Measurements from ENCODE around the gene TMEM44. TPM values are rescaled to one million over a fixed set of nuclear protein-coding genes. Genes with fewer than 3 reads are reported as not detected.

TMEM44 gene
- total RNA-seq, 2 experiments from 2014 or later = 4.0 to 5.8 TPM

DNA sequence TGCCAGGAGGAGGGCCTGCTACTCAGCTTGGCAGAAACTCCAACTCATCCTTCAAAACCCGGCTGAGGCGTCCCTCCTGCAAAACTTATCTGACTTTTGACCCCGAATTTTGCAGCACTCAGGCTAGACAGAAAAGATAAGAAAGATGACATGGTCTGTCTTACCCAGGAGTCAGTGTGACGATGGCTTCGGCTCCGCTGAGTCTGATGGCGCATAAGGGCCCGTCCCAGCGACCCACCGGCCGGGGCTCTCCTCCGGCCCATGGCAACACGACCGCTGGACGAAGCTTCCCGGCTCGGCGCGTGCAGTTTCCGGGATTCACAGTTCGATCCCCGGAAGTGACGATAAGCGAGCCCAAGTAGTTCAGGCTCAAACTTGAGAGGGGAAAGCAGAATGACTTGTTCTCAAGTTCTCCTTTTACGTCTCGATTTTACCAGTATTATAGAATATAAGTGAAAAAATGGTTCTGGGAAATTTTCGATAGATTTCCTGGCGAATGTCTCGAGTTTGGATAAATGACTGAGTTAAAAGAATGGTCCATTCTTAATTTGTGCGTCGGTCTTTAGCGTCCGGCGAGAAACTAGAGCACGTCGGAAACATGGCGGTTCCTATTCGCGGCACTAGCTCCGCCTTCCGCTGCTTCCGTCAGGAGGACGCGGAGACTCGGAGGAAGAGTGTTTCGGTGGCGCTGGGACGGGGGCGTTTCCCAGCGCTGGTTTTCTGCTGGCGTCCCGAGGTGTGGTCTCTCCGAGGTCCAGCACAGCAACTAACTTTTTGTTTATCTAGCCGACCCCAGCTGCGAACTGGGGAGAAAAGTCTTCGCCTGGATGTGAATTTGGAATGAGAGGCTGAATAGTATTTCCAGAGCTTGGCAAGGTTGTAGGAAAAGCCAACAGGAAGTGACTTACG is 38.9 kb upstream of the TMEM44 start, which contains the start of gene LSG1:
TSS of gene LSG1 (minus strand) at position 292 of the 909 bp plus-strand sequence. CDS start at position 263, 29 bp downstream.
- H3K27me3 Mint-ChIP-seq = peaks cover 2% of the 10 kb centered on the region
- DNase-seq = peak; percentile 93
- POLR2A ChIA-PET = interaction anchor here (1.0 to 7.0 kb wide), 4 partner anchors 13 to 461 kb away, joined by 3 to 107 read pairs (median 3); partner anchors contain the start of gene FAM43A
- peaks cover 59% of the 10 kb centered on the region for H3K4me1 Mint-ChIP-seq (ENCODE audit: low read depth)
- H3K27ac Mint-ChIP-seq = peak within 1 kb of the TSS; percentile 94
- H3K4me3 Mint-ChIP-seq = peak within 1 kb of the TSS; percentile 98
- peaks cover 15% of the 10 kb centered on the region for H3K36me3 Mint-ChIP-seq
- no peaks in the 10 kb centered on the region for H3K9me3 Mint-ChIP-seq
- CTCF ChIA-PET = interaction anchor here (0.6 to 6.7 kb wide), 35 partner anchors 11 to 850 kb away, joined by 3 to 131 read pairs (median 4); partner anchors contain the start of genes FAM43A, TMEM44 and XXYLT1
- intact Hi-C loops (cut with micrococcal nuclease) = loop anchor here (1.0 to 2.0 kb wide), 3 partner anchors 97 to 588 kb away; partner anchors contain the start of gene ATP13A3

GRCh38 chr3:194671511-194671899 is 38.3 kb upstream of the TMEM44 start:
- H3K4me1 Mint-ChIP-seq (ENCODE audit: low read depth) = peaks cover 61% of the 10 kb centered on the region
- H3K9me3 Mint-ChIP-seq = no peaks in the 10 kb centered on the region
- H3K27me3 Mint-ChIP-seq = peaks cover under 1% of the 10 kb centered on the region
- CTCF ChIA-PET = interaction anchor here (0.7 to 6.7 kb wide), 29 partner anchors 11 to 736 kb away, joined by 3 to 131 read pairs (median 4); partner anchors contain the start of genes FAM43A, TMEM44 and XXYLT1
- POLR2A ChIA-PET = interaction anchor here (1.2 to 7.0 kb wide), 2 partner anchors 14 to 26 kb away, joined by 3 to 107 read pairs; partner anchors contain the start of gene FAM43A
- peaks cover 15% of the 10 kb centered on the region for H3K36me3 Mint-ChIP-seq
- peak overlapping the region; percentile 94 for H3K27ac Mint-ChIP-seq
- no peak for DNase-seq
- intact Hi-C loops (cut with micrococcal nuclease) = no loop called here
- H3K4me3 Mint-ChIP-seq = peak overlapping the region; percentile 98

GRCh38 chr3:194667363-194667762 is 34.1 kb upstream of the TMEM44 start:
- no peak for DNase-seq
- CTCF ChIA-PET = interaction anchor here (1.2 to 1.5 kb wide), 2 partner anchors 10 to 20 kb away, joined by 3 to 5 read pairs; no protein-coding TSS in a partner anchor
- Mint-ChIP-seq H3K27ac (no peak overlapping the region), H3K9me3 (no peaks in the 10 kb centered on the region), H3K4me1 (ENCODE audit: low read depth) (peaks cover 38% of the 10 kb centered on the region), H3K27me3 (no peaks in the 10 kb centered on the region), H3K36me3 (peaks cover 34% of the 10 kb centered on the region), H3K4me3 (no peak overlapping the region)
- POLR2A ChIA-PET = no interaction called here
- intact Hi-C loops (cut with micrococcal nuclease) = no loop called here

DNA sequence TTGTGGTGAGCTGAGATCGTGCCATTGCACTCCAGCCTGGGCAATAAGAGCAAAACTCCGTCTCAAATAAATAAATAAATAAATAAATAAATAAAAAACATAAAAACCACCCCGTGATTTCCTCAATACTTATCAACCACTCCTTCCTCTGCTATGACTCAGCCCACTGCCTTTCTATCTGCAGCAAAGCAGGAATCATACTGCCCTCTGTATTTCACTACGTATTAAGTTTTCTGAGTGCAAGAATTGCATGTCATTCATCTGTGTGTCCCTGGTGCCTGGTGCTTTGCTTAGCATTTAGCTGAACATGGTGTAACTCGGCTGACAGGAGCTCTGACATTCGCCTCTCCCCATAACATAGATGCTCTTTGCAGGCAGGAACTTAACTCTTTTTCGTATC is 31.6 kb upstream of the TMEM44 start:
- H3K36me3 Mint-ChIP-seq = peaks cover 44% of the 10 kb centered on the region
- ChIA-PET POLR2A (no interaction called here), CTCF (interaction anchor here (1.1 to 1.3 kb wide), 2 partner anchors 18 to 23 kb away, joined by 3 to 4 read pairs; no protein-coding TSS in a partner anchor)
- peaks cover 34% of the 10 kb centered on the region for H3K4me1 Mint-ChIP-seq (ENCODE audit: low read depth)
- no peaks in the 10 kb centered on the region for H3K27me3 Mint-ChIP-seq
- DNase-seq = no peak
- H3K27ac Mint-ChIP-seq = no peak overlapping the region
- H3K9me3 Mint-ChIP-seq = no peaks in the 10 kb centered on the region
- intact Hi-C loops (cut with micrococcal nuclease) = no loop called here
- H3K4me3 Mint-ChIP-seq = no peak overlapping the region

DNA sequence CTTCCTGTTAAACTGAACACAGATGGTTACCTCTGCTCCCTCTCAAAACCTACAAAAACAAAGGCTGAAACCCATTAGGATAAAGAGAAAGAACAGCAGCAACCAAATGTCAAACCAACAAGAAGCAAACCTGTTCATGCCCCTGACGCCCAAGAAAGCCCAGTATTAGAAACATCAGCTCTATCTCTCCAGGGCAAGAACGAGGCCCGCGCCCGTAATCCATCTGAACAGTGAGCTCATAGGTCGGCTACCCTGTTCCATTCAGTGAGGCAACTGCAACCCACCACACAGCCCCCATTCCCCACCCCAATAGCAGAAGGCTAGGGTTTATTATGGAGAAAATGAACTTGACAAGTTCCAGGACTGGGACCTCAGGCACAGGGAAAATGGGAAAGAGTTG is 28.7 kb upstream of the TMEM44 start:
- POLR2A ChIA-PET = no interaction called here
- DNase-seq = no peak
- no peak overlapping the region for H3K4me3 Mint-ChIP-seq
- H3K27me3 Mint-ChIP-seq = no peaks in the 10 kb centered on the region
- intact Hi-C loops (cut with micrococcal nuclease) = no loop called here
- H3K4me1 Mint-ChIP-seq (ENCODE audit: low read depth) = peaks cover 21% of the 10 kb centered on the region
- no peaks in the 10 kb centered on the region for H3K9me3 Mint-ChIP-seq
- no peak overlapping the region for H3K27ac Mint-ChIP-seq
- peaks cover 48% of the 10 kb centered on the region for H3K36me3 Mint-ChIP-seq
- CTCF ChIA-PET = interaction anchor here (7.1 kb wide), 1 partner anchor 9 kb away, joined by 49 read pairs; the partner anchor contains the start of gene LSG1

- intact Hi-C loops (cut with micrococcal nuclease) = no loop called here
- peaks cover 53% of the 10 kb centered on the region for H3K36me3 Mint-ChIP-seq
- POLR2A ChIA-PET = interaction anchor here (0.7 kb wide), 1 partner anchor 172 kb away, joined by 3 read pairs; no protein-coding TSS in a partner anchor
Observed at GRCh38 chr3:194661374-194661773, 28.2 kb upstream of the TMEM44 start.

GRCh38 chr3:194659778-194660177 is 26.6 kb upstream of the TMEM44 start:
- Mint-ChIP-seq H3K4me1 (ENCODE audit: low read depth) (peaks cover 20% of the 10 kb centered on the region), H3K4me3 (no peak overlapping the region), H3K27ac (no peak overlapping the region), H3K9me3 (no peaks in the 10 kb centered on the region), H3K27me3 (no peaks in the 10 kb centered on the region), H3K36me3 (peaks cover 44% of the 10 kb centered on the region)
- intact Hi-C loops (cut with micrococcal nuclease) = no loop called here
- POLR2A ChIA-PET = interaction anchor here (1.2 kb wide), 1 partner anchor 15 kb away, joined by 3 read pairs; no protein-coding TSS in a partner anchor
- DNase-seq = no peak
- CTCF ChIA-PET = interaction anchor here (7.1 kb wide), 1 partner anchor 12 kb away, joined by 49 read pairs; the partner anchor contains the start of gene LSG1

More at GRCh38 chr3:194661374-194661773, 28.2 kb upstream of the TMEM44 start:
- Mint-ChIP-seq H3K4me1 (ENCODE audit: low read depth) (peaks cover 17% of the 10 kb centered on the region), H3K4me3 (no peak overlapping the region), H3K27me3 (no peaks in the 10 kb centered on the region), H3K27ac (no peak overlapping the region), H3K9me3 (no peaks in the 10 kb centered on the region)
- CTCF ChIA-PET = interaction anchor here (7.1 kb wide), 1 partner anchor 10 kb away, joined by 49 read pairs; the partner anchor contains the start of gene LSG1
- no peak for DNase-seq

DNA sequence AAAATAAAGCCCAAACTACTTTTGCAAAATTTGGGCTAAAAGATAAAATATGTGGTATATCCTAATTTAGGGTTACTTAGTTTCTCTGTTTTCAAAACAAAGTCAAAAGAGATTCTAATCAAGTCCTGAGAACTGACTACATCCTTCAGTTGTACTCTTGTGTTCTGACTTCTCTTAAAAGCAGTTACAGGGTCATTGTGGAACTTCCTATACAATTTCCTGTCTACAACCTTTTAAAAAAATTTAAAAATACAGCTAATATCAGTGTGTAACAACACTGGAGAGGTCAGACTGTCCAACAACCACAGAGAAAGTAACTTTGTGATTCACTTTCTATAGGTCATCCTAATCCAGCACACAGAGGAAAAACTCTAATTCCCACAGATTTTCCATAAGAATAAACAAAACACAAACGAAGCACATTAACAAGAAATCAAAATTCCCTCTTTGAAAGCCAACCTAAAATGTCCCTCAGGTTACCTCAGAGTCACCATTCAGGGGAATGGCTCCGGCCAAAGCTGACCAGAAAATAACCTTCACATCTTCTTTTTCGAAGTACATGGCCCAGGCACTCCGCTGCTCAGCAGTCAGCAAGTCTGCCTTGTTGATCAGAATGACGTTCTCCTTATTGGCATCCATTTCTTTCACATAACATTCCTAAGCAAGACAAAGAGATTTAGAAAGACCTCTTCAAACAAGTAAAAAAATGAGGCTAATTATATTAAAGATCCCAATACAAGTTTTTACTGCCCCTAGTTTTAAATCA is 25.4 kb upstream of the TMEM44 start:
- POLR2A ChIA-PET = no interaction called here
- intact Hi-C loops (cut with micrococcal nuclease) = no loop called here
- Mint-ChIP-seq H3K27ac (no peak overlapping the region), H3K4me3 (no peak overlapping the region), H3K4me1 (ENCODE audit: low read depth) (peaks cover 28% of the 10 kb centered on the region), H3K9me3 (no peaks in the 10 kb centered on the region), H3K27me3 (no peaks in the 10 kb centered on the region), H3K36me3 (peaks cover 50% of the 10 kb centered on the region)
- CTCF ChIA-PET = interaction anchor here (0.9 to 7.1 kb wide), 2 partner anchors 13 to 25 kb away, joined by 3 to 49 read pairs; partner anchors contain the start of genes LSG1 and TMEM44
- no peak for DNase-seq

DNA sequence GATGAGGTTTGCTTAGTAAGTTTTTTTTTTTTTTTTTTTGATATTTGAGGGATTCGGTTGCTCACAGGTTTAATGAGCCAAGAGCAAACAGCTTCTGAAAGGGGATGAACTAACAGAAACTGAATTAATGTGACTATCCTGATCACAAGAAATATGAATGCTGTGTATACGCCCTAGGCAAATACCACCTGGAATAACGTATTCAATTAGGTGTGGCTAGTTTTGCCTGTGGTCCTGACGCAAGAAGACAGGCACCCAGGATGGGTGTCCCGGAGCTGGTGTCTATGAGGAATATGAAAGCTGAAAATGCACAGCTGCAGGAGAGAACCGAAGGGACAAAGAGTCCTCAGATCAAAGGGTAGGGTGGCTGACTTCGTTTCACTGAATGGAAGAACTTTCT is 24.2 kb upstream of the TMEM44 start:
- ChIA-PET POLR2A (no interaction called here), CTCF (interaction anchor here (1.3 to 7.1 kb wide), 2 partner anchors 10 to 14 kb away, joined by 3 to 49 read pairs; partner anchors contain the start of gene LSG1)
- Mint-ChIP-seq H3K27ac (no peak overlapping the region), H3K4me1 (ENCODE audit: low read depth) (peaks cover 32% of the 10 kb centered on the region), H3K36me3 (peaks cover 58% of the 10 kb centered on the region), H3K27me3 (no peaks in the 10 kb centered on the region), H3K4me3 (no peak overlapping the region), H3K9me3 (no peaks in the 10 kb centered on the region)
- intact Hi-C loops (cut with micrococcal nuclease) = no loop called here
- no peak for DNase-seq

GRCh38 chr3:194654443-194654842 is 21.2 kb upstream of the TMEM44 start:
- Mint-ChIP-seq H3K9me3 (no peaks in the 10 kb centered on the region), H3K4me3 (peak overlapping the region; percentile 11), H3K4me1 (ENCODE audit: low read depth) (peaks cover 21% of the 10 kb centered on the region), H3K36me3 (peaks cover 66% of the 10 kb centered on the region), H3K27me3 (no peaks in the 10 kb centered on the region), H3K27ac (peak overlapping the region; percentile 83)
- ChIA-PET POLR2A (interaction anchor here (1.3 kb wide), 1 partner anchor 18 kb away, joined by 3 read pairs; no protein-coding TSS in a partner anchor), CTCF (interaction anchor here (0.6 kb wide), 1 partner anchor 17 kb away, joined by 3 read pairs; the partner anchor contains the start of gene LSG1)
- intact Hi-C loops (cut with micrococcal nuclease) = loop anchor here (1.0 to 2.0 kb wide), 3 partner anchors 9 to 70 kb away; no protein-coding TSS in a partner anchor
- no peak for DNase-seq

DNA sequence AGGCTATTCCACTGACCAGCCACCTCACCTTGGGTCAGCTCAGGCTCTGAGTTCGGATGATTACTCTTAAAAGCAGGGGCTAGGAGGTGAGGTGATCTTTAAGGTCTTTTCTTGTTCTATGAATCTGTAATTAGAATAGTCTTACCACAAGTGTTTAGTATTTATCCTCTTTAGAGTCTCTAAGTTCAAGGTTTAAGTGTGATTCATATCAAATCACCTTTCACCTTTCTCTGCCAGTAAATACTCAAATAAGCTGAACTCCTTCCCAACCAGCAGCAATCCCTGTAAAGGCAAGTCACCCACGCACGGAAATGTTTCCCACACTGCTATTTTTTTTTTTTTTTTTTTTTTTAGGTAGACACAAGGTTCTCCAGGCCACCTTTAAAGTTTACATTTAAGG is 14.5 kb upstream of the TMEM44 start:
- Mint-ChIP-seq H3K9me3 (no peaks in the 10 kb centered on the region), H3K27ac (peak overlapping the region; percentile 49), H3K4me1 (ENCODE audit: low read depth) (peaks cover 11% of the 10 kb centered on the region), H3K27me3 (no peaks in the 10 kb centered on the region), H3K36me3 (peaks cover 67% of the 10 kb centered on the region), H3K4me3 (no peak overlapping the region)
- intact Hi-C loops (cut with micrococcal nuclease) = no loop called here
- DNase-seq = no peak
- ChIA-PET POLR2A (no interaction called here), CTCF (no interaction called here)

Data from activated CD4-positive, alpha-beta memory T cell treated with anti-CD3 and anti-CD28 coated beads for 36 hours (primary cell).